IMR-90 (cell line): ENCODE results near the gene APOL5. TPM values are rescaled to one million over a fixed set of nuclear protein-coding genes. Genes with fewer than 3 reads are reported as not detected.

Experiments used
- ATAC-seq: fragments of 200-7000 bp; cut with Tn5 transposase; 2 replicates; pipeline ENCODE4 v1.9.1; 2020; ENCODE audit warnings: low read depth, mild to moderate bottlenecking, moderate library complexity
- Bru-seq: library from RNA; stranded (reverse); fragments of 400-500 nt; gene quantifications from one replicate; lab custom pipeline; 2021; lab: Mats Ljungman, UMichigan
- BruChase-seq, 2 experiments: library from RNA; stranded (reverse); fragments of 400-500 nt; gene quantifications; one replicate each; lab custom pipeline; 2021; lab: Mats Ljungman, UMichigan
- BruUV-seq: library from RNA; stranded (reverse); fragments of 400-500 nt; replicated peaks from 2 replicates; lab custom pipeline; 2021; lab: Mats Ljungman, UMichigan
- CTCF ChIA-PET: fragments of 300-600 bp; formaldehyde crosslinking; extraction: SDS; loops from one replicate; lab custom pipeline; 2021; ENCODE audit warnings: antibody characterized with exemption; lab: Yijun Ruan, JAX
- POLR2A ChIA-PET: fragments of 300-600 bp; sonication (Branson Sonifier 250); formaldehyde crosslinking; loops from one replicate; lab custom pipeline; 2022; ENCODE audit warnings: antibody characterized with exemption; ENCODE audit not compliant: unreplicated experiment; lab: Charles Lee
- DNase-seq: peaks from one replicate; pipeline ENCODE4 v3.0.0; 2013
- H2AFZ ChIP-seq: replicated peaks from 2 replicates; pipeline ENCODE3; 2013; ENCODE audit warnings: low read length, mild to moderate bottlenecking; ENCODE audit not compliant: poor library complexity
- H2AK5ac ChIP-seq: 2 replicates; pipeline ENCODE4 v1.6.1; 2013; ENCODE audit warnings: low read depth, low read length, inconsistent platforms
- H2AK9ac ChIP-seq: replicated peaks from 2 replicates; pipeline ENCODE3; 2013; ENCODE audit warnings: mild to moderate bottlenecking, low read depth, low read length, moderate library complexity; ENCODE audit not compliant: poor library complexity
- H2BK120ac ChIP-seq: 2 replicates; pipeline ENCODE4 v1.6.1; 2013; ENCODE audit warnings: low read depth, low read length, inconsistent platforms
- H2BK15ac ChIP-seq: 3 replicates; pipeline ENCODE4 v1.6.1; 2013; ENCODE audit warnings: low read depth, low read length, inconsistent platforms
- H2BK20ac ChIP-seq: 2 replicates; pipeline ENCODE4 v1.6.1; 2013; ENCODE audit warnings: low read depth, mild to moderate bottlenecking, inconsistent platforms, low read length, moderate library complexity
- H2BK5ac ChIP-seq: 2 replicates; pipeline ENCODE4 v1.6.1; 2013; ENCODE audit warnings: mild to moderate bottlenecking, low read depth, low read length, inconsistent platforms; ENCODE audit not compliant: poor library complexity, severe bottlenecking
- H3K14ac ChIP-seq: replicated peaks from 2 replicates; pipeline ENCODE4 v1.6.1; 2013; ENCODE audit warnings: low read depth, low read length, inconsistent platforms
- H3K18ac ChIP-seq: 2 replicates; pipeline ENCODE4 v1.6.1; 2013; ENCODE audit warnings: low read depth, low read length, control low read depth
- H3K23ac ChIP-seq: 2 replicates; pipeline ENCODE4 v1.6.1; 2013; ENCODE audit warnings: low read depth, low read length, inconsistent platforms
- H3K27ac ChIP-seq: 2 replicates; pipeline ENCODE4 v1.5.1; 2013; ENCODE audit warnings: mild to moderate bottlenecking, control low read depth, low read length; ENCODE audit not compliant: insufficient read depth
- H3K27me3 ChIP-seq: 2 replicates; pipeline ENCODE4 v1.6.1; 2013; ENCODE audit warnings: low read length; ENCODE audit not compliant: control insufficient read depth, insufficient read depth
- H3K36me3 ChIP-seq: 2 replicates; pipeline ENCODE4 v1.6.1; 2013; ENCODE audit warnings: low read length, mixed read lengths; ENCODE audit not compliant: control insufficient read depth, insufficient read depth
- H3K4ac ChIP-seq: 2 replicates; pipeline ENCODE4 v1.6.1; 2013; ENCODE audit warnings: low read depth, low read length, inconsistent platforms
- H3K4me1 ChIP-seq: 2 replicates; pipeline ENCODE4 v1.6.1; 2013; ENCODE audit warnings: low read length, mixed read lengths; ENCODE audit not compliant: control insufficient read depth, insufficient read depth
- H3K4me2 ChIP-seq: 2 replicates; pipeline ENCODE4 v1.6.1; 2013; ENCODE audit warnings: low read depth, mild to moderate bottlenecking, control low read depth, low read length, moderate library complexity
- H3K4me3 ChIP-seq: 2 replicates; pipeline ENCODE4 v1.5.1; 2013; ENCODE audit warnings: low read depth, mild to moderate bottlenecking, control low read depth, low read length, moderate library complexity; ENCODE audit not compliant: insufficient read depth
- H3K56ac ChIP-seq: 2 replicates; pipeline ENCODE4 v1.6.1; 2013; ENCODE audit warnings: low read length, inconsistent platforms; ENCODE audit not compliant: insufficient read depth; ENCODE audit errors: extremely low read depth
- H3K79me1 ChIP-seq, 2 experiments: 2 replicates each; pipeline ENCODE4 v1.6.1; 2013; ENCODE audit warnings: low read length in 2 of 2, inconsistent platforms in 1 of 2, low read depth in 1 of 2
- H3K9ac ChIP-seq: 2 replicates; pipeline ENCODE4 v1.6.1; 2013; ENCODE audit warnings: low read depth, low read length, control low read depth
- H3K9me1 ChIP-seq: 2 replicates; pipeline ENCODE4 v1.6.1; 2013; ENCODE audit warnings: low read length, inconsistent platforms; ENCODE audit not compliant: insufficient read depth
- H3K9me3 ChIP-seq: 2 replicates; pipeline ENCODE4 v1.6.1; 2013; ENCODE audit warnings: low read length; ENCODE audit not compliant: control insufficient read depth, insufficient read depth
- H4K20me1 ChIP-seq: 2 replicates; pipeline ENCODE4 v1.6.1; 2013; ENCODE audit warnings: low read length, inconsistent platforms; ENCODE audit not compliant: insufficient read depth
- H4K5ac ChIP-seq: 2 replicates; pipeline ENCODE4 v1.6.1; 2013; ENCODE audit warnings: mild to moderate bottlenecking, low read depth, low read length, control low read depth
- H4K8ac ChIP-seq, 2 experiments: 2 replicates each; pipeline ENCODE4 v1.6.1; 2013; ENCODE audit warnings: low read depth in 2 of 2, low read length in 2 of 2, control low read depth in 1 of 2, inconsistent platforms in 1 of 2
- H4K91ac ChIP-seq: 2 replicates; pipeline ENCODE4 v1.6.1; 2013; ENCODE audit warnings: low read depth, low read length, inconsistent platforms; ENCODE audit not compliant: insufficient read depth
- CEBPB ChIP-seq: IDR thresholded peaks from 2 replicates; pipeline ENCODE4 v1.6.1; 2012; ENCODE audit warnings: low read depth, low read length, improper control_type of control experiment
- FOS ChIP-seq: fragments of 150-350 bp; IDR thresholded peaks from 2 replicates; pipeline ENCODE4 v1.6.1; 2016; ENCODE audit warnings: low read depth, low read length
- RAD21 ChIP-seq: IDR thresholded peaks from 2 replicates; pipeline ENCODE4 v1.6.1; 2012; ENCODE audit warnings: low read length, improper control_type of control experiment
- RFX5 ChIP-seq: IDR thresholded peaks from 2 replicates; pipeline ENCODE4 v1.8.0; 2012; ENCODE audit warnings: low read depth, mild to moderate bottlenecking, low read length, moderate library complexity
- WGBS, 2 experiments: methylation state at CpG; one replicate each; pipeline versions ENCODE4 v1.1.5 to v1.1.7; 2013; ENCODE audit warnings: missing lambda C conversion rate in 2 of 2; ENCODE audit not compliant: insufficient read length in 1 of 2; ENCODE audit errors: extremely low coverage in 2 of 2; 5-methylcytosine and 5-hydroxymethylcytosine counted together
- dilution Hi-C: fragments of 300-500 bp; cut with HindIII; formaldehyde crosslinking; loops from one replicate; pipeline ENCODE4 v1.14.3; 2018; ENCODE audit warnings: low sequenced_read_pairs; ENCODE audit not compliant: unreplicated experiment
- in situ Hi-C: fragments of 300-500 bp; cut with MboI; formaldehyde crosslinking; loops from 3 replicates; pipeline ENCODE4 v1.14.3; 2019; ENCODE audit warnings: low sequenced_read_pairs, inconsistent platforms, mixed read lengths
- intact Hi-C: fragments of 100-400 bp; cut with micrococcal nuclease; formaldehyde crosslinking; loops from 2 replicates; pipeline ENCODE4 v1.10.0; 2022
- long read RNA-seq: library from polyadenylated mRNA; unstranded; transcript quantifications from one replicate; pipeline ENCODE4 v2.0.0, GENCODE V29; 2021; ENCODE audit not compliant: unreplicated experiment
- polyA plus RNA-seq, 3 experiments: library from polyadenylated mRNA; depleted of rRNA; stranded (reverse); fragments of >200 nt; gene quantifications; 2 replicates each; pipeline ENCODE4 v1.2.3, GENCODE V29; 2012; ENCODE audit warnings: low replicate concordance in 1 of 3
- total RNA-seq: library from RNA; depleted of rRNA; stranded (reverse); fragments of >200 nt; gene quantifications from 2 replicates; pipeline ENCODE4 v1.2.3, GENCODE V29; 2012; rRNA removed
- TF ChIP-seq, protein P1 (sequence below): conservative IDR thresholded peaks from 2 replicates; pipeline ENCODE4 v1.5.1; 2012; ENCODE audit warnings: mild to moderate bottlenecking, low read depth, low read length, improper control_type of control experiment

APOL5 gene, protein sequence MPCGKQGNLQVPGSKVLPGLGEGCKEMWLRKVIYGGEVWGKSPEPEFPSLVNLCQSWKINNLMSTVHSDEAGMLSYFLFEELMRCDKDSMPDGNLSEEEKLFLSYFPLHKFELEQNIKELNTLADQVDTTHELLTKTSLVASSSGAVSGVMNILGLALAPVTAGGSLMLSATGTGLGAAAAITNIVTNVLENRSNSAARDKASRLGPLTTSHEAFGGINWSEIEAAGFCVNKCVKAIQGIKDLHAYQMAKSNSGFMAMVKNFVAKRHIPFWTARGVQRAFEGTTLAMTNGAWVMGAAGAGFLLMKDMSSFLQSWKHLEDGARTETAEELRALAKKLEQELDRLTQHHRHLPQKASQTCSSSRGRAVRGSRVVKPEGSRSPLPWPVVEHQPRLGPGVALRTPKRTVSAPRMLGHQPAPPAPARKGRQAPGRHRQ
- under 0.01 and 0.18 TPM in 2 replicates for total RNA-seq
- 0.15 and 0.19 TPM in 2 replicates for polyA plus RNA-seq (2012; rRNA removed)
- 0.15 TPM in 1 of 2 replicates, not detected in the other for polyA plus RNA-seq (2012; cell fraction: cytosol; rRNA removed)
- 0.09 and 0.16 TPM in 2 replicates for polyA plus RNA-seq (2012; cell fraction: nucleus; rRNA removed; ENCODE audit: low replicate concordance)
- Bru-seq, nascent RNA, result percentile 11 among the genes with signal in this experiment
- BruChase-seq, experiment 1, labeled RNA remaining after a 6-hour chase, result percentile 24 among the genes with signal in this experiment
- percentile 10 among the genes with signal in this experiment for BruChase-seq, experiment 2, labeled RNA remaining after a 2-hour chase
- long read RNA-seq, partial matches to known transcripts, result 0 of 1 reads
- long read RNA-seq, other reads (novel, unspliced or antisense), result 1 of 1 reads

GRCh38 chr22:35717572-35717971, at the start of gene APOL5:
Gene APOL5, plus strand, starts transcription at chr22:35717872. Its CDS starts 0 bp downstream, at chr22:35717872.
- Histone ChIP-seq H3K9me1 (no peaks in the 10 kb centered on the region), H2AFZ (no peak within 1 kb of the TSS), H3K56ac (no peak within 1 kb of the TSS), H4K20me1 (no peaks in the 10 kb centered on the region), H3K27me3 (no peaks in the 10 kb centered on the region), H2BK5ac (no peak within 1 kb of the TSS), H3K79me1 (no peaks in the 10 kb centered on the region), H3K9me3 (peaks cover 6% of the 10 kb centered on the region), H3K4me3 (no peak within 1 kb of the TSS), H4K5ac (no peak within 1 kb of the TSS), H2BK20ac (no peak within 1 kb of the TSS), H3K4me1 (no peaks in the 10 kb centered on the region), H2AK9ac (no peak within 1 kb of the TSS), H4K91ac (no peak within 1 kb of the TSS), H4K8ac (no peak within 1 kb of the TSS), H3K23ac (no peak within 1 kb of the TSS), H2BK120ac (no peak within 1 kb of the TSS), H3K36me3 (no peaks in the 10 kb centered on the region), H3K18ac (no peak within 1 kb of the TSS), H3K4me2 (no peak within 1 kb of the TSS), H2BK15ac (no peak within 1 kb of the TSS), H3K14ac (no peak within 1 kb of the TSS), H3K9ac (no peak within 1 kb of the TSS), H3K4ac (no peak within 1 kb of the TSS), H2AK5ac (no peak within 1 kb of the TSS), H3K27ac (no peak within 1 kb of the TSS)
- in situ Hi-C loops, result no loop called here
- dilution Hi-C loops, result no loop called here
- no peak for DNase-seq
- WGBS, 2 experiments, result no CpG with 5 or more reads among the region's 3 CpGs
- TF ChIP-seq, protein P1, sequence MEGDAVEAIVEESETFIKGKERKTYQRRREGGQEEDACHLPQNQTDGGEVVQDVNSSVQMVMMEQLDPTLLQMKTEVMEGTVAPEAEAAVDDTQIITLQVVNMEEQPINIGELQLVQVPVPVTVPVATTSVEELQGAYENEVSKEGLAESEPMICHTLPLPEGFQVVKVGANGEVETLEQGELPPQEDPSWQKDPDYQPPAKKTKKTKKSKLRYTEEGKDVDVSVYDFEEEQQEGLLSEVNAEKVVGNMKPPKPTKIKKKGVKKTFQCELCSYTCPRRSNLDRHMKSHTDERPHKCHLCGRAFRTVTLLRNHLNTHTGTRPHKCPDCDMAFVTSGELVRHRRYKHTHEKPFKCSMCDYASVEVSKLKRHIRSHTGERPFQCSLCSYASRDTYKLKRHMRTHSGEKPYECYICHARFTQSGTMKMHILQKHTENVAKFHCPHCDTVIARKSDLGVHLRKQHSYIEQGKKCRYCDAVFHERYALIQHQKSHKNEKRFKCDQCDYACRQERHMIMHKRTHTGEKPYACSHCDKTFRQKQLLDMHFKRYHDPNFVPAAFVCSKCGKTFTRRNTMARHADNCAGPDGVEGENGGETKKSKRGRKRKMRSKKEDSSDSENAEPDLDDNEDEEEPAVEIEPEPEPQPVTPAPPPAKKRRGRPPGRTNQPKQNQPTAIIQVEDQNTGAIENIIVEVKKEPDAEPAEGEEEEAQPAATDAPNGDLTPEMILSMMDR, result no peak
- TF ChIP-seq CEBPB (no peak), RAD21 (no peak), RFX5 (no peak), FOS (no peak)
- no TSS peak for BruUV-seq
- CTCF ChIA-PET, result interaction anchor here (0.8 kb wide), 1 partner anchor 462 kb away, joined by 5 read pairs; no protein-coding TSS in a partner anchor
- POLR2A ChIA-PET, result interaction anchor here (0.6 kb wide), 2 partner anchors 14 to 709 kb away, joined by 3 to 4 read pairs; no protein-coding TSS in a partner anchor
- intact Hi-C loops, result no loop called here
- ATAC-seq, result no peak
